ENCODE measurements around the gene E2F2. TPM values are rescaled to one million over a fixed set of nuclear protein-coding genes. Genes with fewer than 3 reads are reported as not detected.

The E2F2 gene
- polyA plus RNA-seq, 1 of the 3 experiments (the other 2 are of a cell fraction): 0.43 TPM

DNA sequence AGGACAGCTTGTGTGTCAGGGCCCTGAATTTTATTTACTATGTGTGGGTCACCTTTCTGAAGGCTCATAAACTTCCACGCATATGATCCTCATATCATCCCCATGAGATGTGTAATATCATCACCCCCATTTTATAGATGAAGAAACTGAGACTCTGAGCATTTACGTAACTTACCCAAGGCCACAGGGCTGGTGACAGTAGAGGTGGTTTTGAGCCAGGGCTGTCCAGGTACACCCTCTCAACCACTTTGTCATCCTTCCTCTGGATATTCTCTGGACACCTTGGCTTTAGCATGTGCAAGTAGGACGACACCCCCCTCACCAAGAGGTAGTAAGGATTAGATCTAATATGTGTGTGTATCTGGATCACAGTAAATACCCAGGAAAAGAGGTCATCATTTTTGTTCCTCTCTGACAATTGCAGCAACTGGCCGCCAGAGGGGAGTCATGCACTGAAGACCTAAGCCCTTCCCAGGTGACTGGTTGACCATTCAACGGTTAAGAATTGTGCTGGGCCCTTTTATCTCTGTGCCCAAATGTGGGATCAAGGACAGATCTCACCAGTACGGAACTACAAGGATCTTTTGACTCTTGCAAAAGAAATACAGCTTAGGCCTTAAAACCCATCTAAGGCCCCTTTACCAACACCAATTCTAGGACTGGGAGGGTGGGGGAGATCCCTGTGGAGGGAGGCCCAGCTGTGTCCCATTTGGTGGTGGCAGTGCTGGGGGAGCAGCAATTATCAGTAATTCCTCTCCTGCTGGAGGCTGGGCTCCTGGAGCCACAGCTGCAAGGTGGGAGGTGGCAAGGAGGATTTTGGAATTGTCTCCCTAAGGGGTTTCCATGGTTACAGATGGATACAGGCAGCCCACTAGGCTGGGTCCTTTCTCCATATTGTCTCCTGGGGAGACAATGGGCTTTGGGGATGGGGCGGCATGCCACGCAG is 13.7 kb upstream of the E2F2 start:
- Histone ChIP-seq H3K9ac (no peak overlapping the region), H3K79me2 (ENCODE audit: insufficient read depth) (no peaks in the 10 kb centered on the region), H3K27ac (ENCODE audit: low read depth in 2 of 2, low read length in 1 of 2) (no peak overlapping the region), H4K20me1 (ENCODE audit: insufficient read depth) (no peaks in the 10 kb centered on the region), H3K9me2 (no peaks in the 10 kb centered on the region), H2AFZ (ENCODE audit: low read depth) (no peak overlapping the region), H3K4me3 (ENCODE audit: low read depth in 2 of 2, low read length in 1 of 2) (no peak overlapping the region; a peak in 1 of 4 replicates), H3K4me1 (ENCODE audit: control insufficient read depth in 1 of 2, insufficient read depth in 2 of 2, low read depth in 1 of 2, low read length in 1 of 2) (peaks cover 0 to 4% of the 10 kb centered on the region in 2 experiments; a peak in 1 of 4 replicates), H3F3A (replicated peaks; ENCODE audit: insufficient read depth) (no peaks in the 10 kb centered on the region), H3K27me3 (ENCODE audit: insufficient read depth) (no peaks in the 10 kb centered on the region), H3K9me3 (no peaks in the 10 kb centered on the region), H3K4me2 (no peak overlapping the region), H3K36me3 (replicated peaks in 1 of 2; ENCODE audit: control insufficient read depth in 1 of 2, insufficient read depth in 2 of 2, low read length in 1 of 2) (no peaks in the 10 kb centered on the region)
- peak; percentile 78 for DNase-seq
- CTCF ChIA-PET: interaction anchor here (0.6 to 18.2 kb wide), 51 partner anchors 13 to 375 kb away, joined by 3 to 708 read pairs (median 4); partner anchors contain the start of genes ID3 and RPL11
- POLR2A ChIA-PET: interaction anchor here (0.9 to 1.6 kb wide), 3 partner anchors 93 to 147 kb away, joined by 3 read pairs; partner anchors contain the start of gene RPL11
- WGBS (ENCODE audit: low lambda C conversion rate): 26% methylated on average over 8 of the region's 8 CpGs
- TF ChIP-seq, protein P1, sequence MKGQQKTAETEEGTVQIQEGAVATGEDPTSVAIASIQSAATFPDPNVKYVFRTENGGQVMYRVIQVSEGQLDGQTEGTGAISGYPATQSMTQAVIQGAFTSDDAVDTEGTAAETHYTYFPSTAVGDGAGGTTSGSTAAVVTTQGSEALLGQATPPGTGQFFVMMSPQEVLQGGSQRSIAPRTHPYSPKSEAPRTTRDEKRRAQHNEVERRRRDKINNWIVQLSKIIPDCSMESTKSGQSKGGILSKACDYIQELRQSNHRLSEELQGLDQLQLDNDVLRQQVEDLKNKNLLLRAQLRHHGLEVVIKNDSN (IDR thresholded peaks at IDR 0.05; ENCODE audit: borderline replicate concordance, low read depth): no peak
- TF ChIP-seq, protein P2, sequence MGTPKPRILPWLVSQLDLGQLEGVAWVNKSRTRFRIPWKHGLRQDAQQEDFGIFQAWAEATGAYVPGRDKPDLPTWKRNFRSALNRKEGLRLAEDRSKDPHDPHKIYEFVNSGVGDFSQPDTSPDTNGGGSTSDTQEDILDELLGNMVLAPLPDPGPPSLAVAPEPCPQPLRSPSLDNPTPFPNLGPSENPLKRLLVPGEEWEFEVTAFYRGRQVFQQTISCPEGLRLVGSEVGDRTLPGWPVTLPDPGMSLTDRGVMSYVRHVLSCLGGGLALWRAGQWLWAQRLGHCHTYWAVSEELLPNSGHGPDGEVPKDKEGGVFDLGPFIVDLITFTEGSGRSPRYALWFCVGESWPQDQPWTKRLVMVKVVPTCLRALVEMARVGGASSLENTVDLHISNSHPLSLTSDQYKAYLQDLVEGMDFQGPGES (IDR thresholded peaks at IDR 0.05; ENCODE audit: low read depth, low read length): no peak
- TF ChIP-seq, protein P3, sequence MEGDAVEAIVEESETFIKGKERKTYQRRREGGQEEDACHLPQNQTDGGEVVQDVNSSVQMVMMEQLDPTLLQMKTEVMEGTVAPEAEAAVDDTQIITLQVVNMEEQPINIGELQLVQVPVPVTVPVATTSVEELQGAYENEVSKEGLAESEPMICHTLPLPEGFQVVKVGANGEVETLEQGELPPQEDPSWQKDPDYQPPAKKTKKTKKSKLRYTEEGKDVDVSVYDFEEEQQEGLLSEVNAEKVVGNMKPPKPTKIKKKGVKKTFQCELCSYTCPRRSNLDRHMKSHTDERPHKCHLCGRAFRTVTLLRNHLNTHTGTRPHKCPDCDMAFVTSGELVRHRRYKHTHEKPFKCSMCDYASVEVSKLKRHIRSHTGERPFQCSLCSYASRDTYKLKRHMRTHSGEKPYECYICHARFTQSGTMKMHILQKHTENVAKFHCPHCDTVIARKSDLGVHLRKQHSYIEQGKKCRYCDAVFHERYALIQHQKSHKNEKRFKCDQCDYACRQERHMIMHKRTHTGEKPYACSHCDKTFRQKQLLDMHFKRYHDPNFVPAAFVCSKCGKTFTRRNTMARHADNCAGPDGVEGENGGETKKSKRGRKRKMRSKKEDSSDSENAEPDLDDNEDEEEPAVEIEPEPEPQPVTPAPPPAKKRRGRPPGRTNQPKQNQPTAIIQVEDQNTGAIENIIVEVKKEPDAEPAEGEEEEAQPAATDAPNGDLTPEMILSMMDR (IDR thresholded peaks at IDR 0.05): peak; percentile 94
- TF ChIP-seq CHD2 (IDR thresholded peaks at IDR 0.05; ENCODE audit: low read length, partially characterized antibody) (peak; percentile 43), MXI1 (IDR thresholded peaks at IDR 0.05; ENCODE audit: low read depth, low read length) (peak; percentile 27; the same call in 1 of the 2 replicates), SMC3 (IDR thresholded peaks at IDR 0.05; ENCODE audit: low read depth, low read length) (peak; percentile 100), SIN3A (IDR thresholded peaks at IDR 0.05; ENCODE audit: borderline replicate concordance, low read depth, low read length) (no peak; the same call in 1 of the 2 replicates), RAD21 (IDR thresholded peaks at IDR 0.05; ENCODE audit: low read length) (peak; percentile 100), TAF1 (IDR thresholded peaks at IDR 0.05; ENCODE audit: borderline replicate concordance, low read depth, low read length) (0 out of 2 replicates have a peak, but pooled peaks have one; percentile 16)

All from SK-N-SH (cell line).